HepG2 (cell line): ENCODE results near the gene GBA2. TPM values are rescaled to one million over a fixed set of nuclear protein-coding genes. Genes with fewer than 3 reads are reported as not detected.

Source experiments
- EHMT2 ChIP-seq: fragments of 200-600 bp; sonication (generic); IDR thresholded peaks from 2 replicates; pipeline ENCODE4 v1.7.0; 2017; ENCODE audit warnings: antibody characterized with exemption, low read depth, low read length, borderline replicate concordance
- HINFP ChIP-seq: sonication (generic); formaldehyde crosslinking; IDR thresholded peaks from 2 replicates; pipeline ENCODE4 v1.4.0; 2020; ENCODE audit warnings: low read depth, mild to moderate bottlenecking, missing genetic modification reagents
- HMGA1 ChIP-seq: sonication (generic); formaldehyde crosslinking; conservative IDR thresholded peaks from 2 replicates; pipeline ENCODE4 v1.4.0; 2020; ENCODE audit warnings: missing genetic modification reagents
- NAIF1 ChIP-seq: sonication (generic); formaldehyde crosslinking; IDR thresholded peaks from 2 replicates; pipeline ENCODE4 v1.5.0; 2020; ENCODE audit warnings: mild to moderate bottlenecking, missing genetic modification reagents, borderline replicate concordance
- PLSCR1 ChIP-seq: sonication (generic); formaldehyde crosslinking; IDR thresholded peaks from 2 replicates; pipeline ENCODE4 v1.5.0; 2020; ENCODE audit warnings: missing genetic modification reagents, mild to moderate bottlenecking, borderline replicate concordance
- SIX4 ChIP-seq: sonication (generic); formaldehyde crosslinking; IDR thresholded peaks from 2 replicates; pipeline ENCODE4 v1.4.0; 2020; ENCODE audit warnings: missing genetic modification reagents
- SOX13 ChIP-seq, 3 experiments: fragments of 450-650 bp in 1 of 3; sonication (generic) in 1 of 3; formaldehyde crosslinking in 1 of 3; IDR thresholded peaks in 2 of 3; conservative IDR thresholded peaks in 1 of 3; 2 replicates each; pipeline versions ENCODE4 v1.5.0 to v1.6.1; 2016 to 2020; ENCODE audit warnings: antibody characterized with exemption in 1 of 3, mild to moderate bottlenecking in 1 of 3, missing compliant biosample characterization in 1 of 3, missing genetic modification reagents in 1 of 3, moderate library complexity in 1 of 3
- TIGD3 ChIP-seq: sonication (generic); formaldehyde crosslinking; IDR thresholded peaks from 2 replicates; pipeline ENCODE4 v1.5.1; 2020; ENCODE audit warnings: mild to moderate bottlenecking, missing genetic modification reagents, borderline replicate concordance
- YY1 ChIP-seq: IDR thresholded peaks from 2 replicates; pipeline ENCODE4 v1.6.1; 2011; ENCODE audit warnings: low read length, low read depth, moderate library complexity, mild to moderate bottlenecking; ENCODE audit not compliant: insufficient read depth, insufficient replicate concordance
- ZBTB4 ChIP-seq: sonication (generic); formaldehyde crosslinking; IDR thresholded peaks from 2 replicates; pipeline ENCODE4 v1.4.0; 2020; ENCODE audit warnings: missing genetic modification reagents, mild to moderate bottlenecking, borderline replicate concordance
- ZMYM4 ChIP-seq: sonication (generic); formaldehyde crosslinking; IDR thresholded peaks from 2 replicates; pipeline ENCODE4 v1.8.1; 2023; ENCODE audit warnings: mild to moderate bottlenecking, missing genetic modification reagents
- ZNF101 ChIP-seq: sonication (generic); formaldehyde crosslinking; IDR thresholded peaks from 2 replicates; pipeline ENCODE4 v1.4.0; 2020; ENCODE audit warnings: mild to moderate bottlenecking, low read depth, missing genetic modification reagents, borderline replicate concordance
- ZNF263 ChIP-seq: sonication (generic); formaldehyde crosslinking; IDR thresholded peaks from 2 replicates; pipeline ENCODE4 v1.4.0; 2020; ENCODE audit warnings: missing genetic modification reagents
- ZNF446 ChIP-seq: sonication (generic); formaldehyde crosslinking; IDR thresholded peaks from 2 replicates; pipeline ENCODE4 v1.5.0; 2020; ENCODE audit warnings: mild to moderate bottlenecking, missing genetic modification reagents
- ZNF605 ChIP-seq: sonication (generic); formaldehyde crosslinking; IDR thresholded peaks from 2 replicates; pipeline ENCODE4 v1.8.0; 2022; ENCODE audit warnings: mild to moderate bottlenecking, missing genetic modification reagents
- ZXDC ChIP-seq: sonication (generic); formaldehyde crosslinking; IDR thresholded peaks from 2 replicates; pipeline ENCODE4 v1.5.0; 2020; ENCODE audit warnings: mild to moderate bottlenecking, missing genetic modification reagents
- polyA plus RNA-seq, 8 experiments: library from polyadenylated mRNA; depleted of rRNA in 3 of 8; stranded (reverse) in 7 of 8; unstranded in 1 of 8; fragments of >200 nt; fragmentation: Illumina TruSeq in 4 of 8; extraction: Trizol in 4 of 8; gene quantifications; 2 replicates each; pipeline versions ENCODE4 v1.2.1 to v1.2.3, GENCODE V29; 2011 to 2016; ENCODE audit warnings: low read depth in 4 of 8, missing spikeins in 1 of 8, mixed read lengths in 1 of 8; ENCODE audit not compliant: insufficient read depth in 1 of 8
- total RNA-seq, 5 experiments: library from RNA; depleted of rRNA; stranded (reverse); fragments of >200 nt; fragmentation: Illumina TruSeq; extraction: Trizol; gene quantifications; 2 replicates each; pipeline ENCODE4 v1.2.3, GENCODE V29; 2016; ENCODE audit warnings: low read depth in 1 of 5

Gene GBA2
- total and polyA plus RNA-seq, 2 of the 13 experiments (the other 11 are each of a cell fraction or from before 2014, with no cell fraction given): 37.5 to 86.1 TPM

GRCh38 chr9:35732185-35732799, 16.7 kb downstream of the GBA2 start, which contains the start of the genes CREB3 and TLN1 (continued):
- TF ChIP-seq HINFP (CRISPR knock-in tag) (no peak; the same call in 1 of the 2 replicates), ZNF446 (CRISPR knock-in tag) (no peak), ZNF263 (CRISPR knock-in tag) (peak; percentile 43; the same call in 1 of the 2 replicates), YY1 (peak; percentile 46), PLSCR1 (no peak), ZNF101 (no peak), SOX13 (IDR thresholded peaks at IDR 0.05) (no peak), SOX13 (CRISPR knock-in tag; conservative IDR thresholded peaks at IDR 0.05 in 1 of 2, IDR thresholded peaks at IDR 0.05 in 1 of 2) (peak in 1 of 2 experiments; percentile 28; a peak in 2 of 4 replicates), EHMT2 (no peak), ZNF605 (CRISPR knock-in tag) (peak; percentile 58; the same call in 1 of the 2 replicates), SIX4 (no peak), HMGA1 (CRISPR knock-in tag) (no peak), TIGD3 (no peak; the same call in 1 of the 2 replicates), NAIF1 (CRISPR knock-in tag) (0 out of 2 replicates have a peak, but pooled peaks have one; percentile 85), ZMYM4 (peak; percentile 75), ZXDC (no peak), ZBTB4 (no peak)
